Prostate gland (tissue), 2 donors: Measurements from ENCODE around the gene METTL13. TPM values are rescaled to one million over a fixed set of nuclear protein-coding genes. Genes with fewer than 3 reads are reported as not detected.

Source experiments
- DNase-seq: peaks from one replicate; pipeline ENCODE4 v3.0.0-alpha.2; 2019; ENCODE audit warnings: low spot score
- H3K27ac ChIP-seq, 2 donors: fragments of 200-600 bp; sonication (generic); 2 replicates each; pipeline ENCODE4 v1.5.1; 2017 to 2019
- H3K27me3 ChIP-seq: fragments of 200-600 bp; sonication (generic); replicated peaks from 2 replicates; pipeline ENCODE4 v1.5.1; 2019; ENCODE audit not compliant: insufficient read depth
- H3K36me3 ChIP-seq, 2 donors: fragments of 200-600 bp; sonication (generic); 1 replicate in 1 of 2; 2 replicates in 1 of 2; pipeline versions ENCODE4 v1.5.1 to v1.8.1; 2017 to 2019
- H3K4me1 ChIP-seq: fragments of 200-600 bp; sonication (generic); replicated peaks from 2 replicates; pipeline ENCODE4 v1.5.1; 2019
- H3K4me3 ChIP-seq, 2 donors: fragments of 200-600 bp; sonication (generic); 2 replicates each; pipeline ENCODE4 v1.5.1; 2017 to 2019
- H3K9me3 ChIP-seq: fragments of 200-600 bp; sonication (generic); 2 replicates; pipeline ENCODE4 v1.5.1; 2017
- CTCF ChIP-seq, 4 experiments: fragments of 200-600 bp in 2 of 4; fragments of 450-650 bp in 2 of 4; sonication (generic) in 2 of 4; IDR thresholded peaks; 1 replicate in 3 of 4; 2 replicates in 1 of 4; pipeline ENCODE4 v1.5.1; 2016 to 2019; ENCODE audit warnings: antibody characterized with exemption in 4 of 4, mild to moderate bottlenecking in 2 of 4, moderate library complexity in 2 of 4
- POLR2A ChIP-seq: fragments of 450-650 bp; IDR thresholded peaks from one replicate; pipeline ENCODE4 v1.6.1; 2016; ENCODE audit warnings: antibody characterized with exemption, mild to moderate bottlenecking
- POLR2AphosphoS5 ChIP-seq: sonication (generic); formaldehyde crosslinking; IDR thresholded peaks from one replicate; pipeline ENCODE4 v1.6.1; 2017; ENCODE audit warnings: antibody characterized with exemption
- WGBS: methylation state at CpG from one replicate; pipeline ENCODE4 v1.1.5; 2018; 5-methylcytosine and 5-hydroxymethylcytosine counted together
- intact Hi-C: fragments of 100-400 bp; cut with DNase I; formaldehyde crosslinking; loops from one replicate; pipeline ENCODE4 v1.14.2; 2022
- total RNA-seq, 2 donors: library from RNA; depleted of rRNA; stranded (reverse); fragments of >200 nt; gene quantifications; one replicate each; pipeline ENCODE4 v1.1.0, GENCODE V29; 2016

Gene METTL13
- total RNA-seq, 2 donors from 2014 or later, result 25.5 to 49.8 TPM

GRCh38 chr1:171754353-171754705 is 27.1 kb upstream of the METTL13 start:
- Histone ChIP-seq H3K27ac (no peak overlapping the region), H3K27me3 (no peaks in the 10 kb centered on the region), H3K9me3 (no peaks in the 10 kb centered on the region), H3K36me3 (no peaks in the 10 kb centered on the region), H3K4me1 (no peaks in the 10 kb centered on the region), H3K4me3 (no peak overlapping the region)
- intact Hi-C loops, result no loop called here
- 39% methylated on average over 4 of the region's 4 CpGs for WGBS
- DNase-seq, result no peak
- TF ChIP-seq POLR2A, result no peak
- TF ChIP-seq POLR2AphosphoS5, result no peak
- TF ChIP-seq CTCF (IDR thresholded peaks at IDR 0.05), result no peak

GRCh38 chr1:171754971-171755370 is 26.5 kb upstream of the METTL13 start:
- TF ChIP-seq POLR2AphosphoS5, result no peak
- TF ChIP-seq CTCF (IDR thresholded peaks at IDR 0.05), result no peak
- WGBS, result 100% methylated on average over 1 of the region's 1 CpG
- Histone ChIP-seq H3K27me3 (no peaks in the 10 kb centered on the region), H3K4me1 (no peaks in the 10 kb centered on the region), H3K36me3 (no peaks in the 10 kb centered on the region), H3K27ac (no peak overlapping the region), H3K9me3 (no peaks in the 10 kb centered on the region), H3K4me3 (no peak overlapping the region)
- no peak for DNase-seq
- intact Hi-C loops, result no loop called here

GRCh38 chr1:171756856-171757255 is 24.6 kb upstream of the METTL13 start:
- H3K27ac ChIP-seq, result no peak overlapping the region
- no peaks in the 10 kb centered on the region for H3K27me3 ChIP-seq
- 85% methylated on average over 4 of the region's 4 CpGs for WGBS
- H3K36me3 ChIP-seq, result no peaks in the 10 kb centered on the region
- H3K4me3 ChIP-seq, result no peak overlapping the region
- intact Hi-C loops, result no loop called here
- DNase-seq, result no peak
- no peaks in the 10 kb centered on the region for H3K9me3 ChIP-seq
- TF ChIP-seq POLR2A (no peak), POLR2AphosphoS5 (no peak), CTCF (IDR thresholded peaks at IDR 0.05) (no peak)
- H3K4me1 ChIP-seq, result no peaks in the 10 kb centered on the region

- H3K36me3 ChIP-seq, result no peaks in the 10 kb centered on the region
- no peak overlapping the region for H3K4me3 ChIP-seq
- no peak for DNase-seq
- H3K27ac ChIP-seq, result no peak overlapping the region
- intact Hi-C loops, result no loop called here
- H3K9me3 ChIP-seq, result no peaks in the 10 kb centered on the region
- no peaks in the 10 kb centered on the region for H3K27me3 ChIP-seq
- TF ChIP-seq CTCF (IDR thresholded peaks at IDR 0.05) (no peak), POLR2AphosphoS5 (no peak), POLR2A (no peak)
- H3K4me1 ChIP-seq, result no peaks in the 10 kb centered on the region
These were observed 23.4 kb upstream of the METTL13 start for GRCh38 chr1:171758011-171758410.

- Histone ChIP-seq H3K9me3 (no peaks in the 10 kb centered on the region), H3K4me1 (no peaks in the 10 kb centered on the region)
These were observed 19.3 kb upstream of the METTL13 start for GRCh38 chr1:171762143-171762563.

More at GRCh38 chr1:171762143-171762563, 19.3 kb upstream of the METTL13 start:
- TF ChIP-seq CTCF (IDR thresholded peaks at IDR 0.05) (no peak), POLR2AphosphoS5 (no peak), POLR2A (no peak)
- Histone ChIP-seq H3K27me3 (no peaks in the 10 kb centered on the region), H3K27ac (no peak overlapping the region), H3K4me3 (no peak overlapping the region), H3K36me3 (no peaks in the 10 kb centered on the region)
- intact Hi-C loops, result no loop called here
- no peak for DNase-seq
- 88% methylated on average over 6 of the region's 6 CpGs for WGBS
